Heart right ventricle (tissue), 16 donors: Measurements from ENCODE around the gene CUTA. TPM values are rescaled to one million over a fixed set of nuclear protein-coding genes. Genes with fewer than 3 reads are reported as not detected.

Experiments used
- ATAC-seq, 8 donors: fragments of 200-7000 bp; cut with Tn5 transposase; one replicate each; pipeline ENCODE4 v1.9.1; 2020; ENCODE audit warnings: mild to moderate bottlenecking in 8 of 8, moderate library complexity in 8 of 8, moderate number of reproducible peaks in 1 of 8
- DNase-seq, 2 donors: peaks; one replicate each; pipeline ENCODE4 v3.0.0-alpha.2; 2020
- H3K27ac ChIP-seq, 10 donors: fragments of 200-600 bp; sonication (generic) in 2 of 10; one replicate each; pipeline versions ENCODE4 v1.5.0 to v1.8.0; 2020 to 2022; ENCODE audit warnings: mild to moderate bottlenecking in 3 of 10
- H3K27me3 ChIP-seq, 7 donors: fragments of 200-600 bp; one replicate each; pipeline ENCODE4 v1.8.0; 2021 to 2022; ENCODE audit warnings: mild to moderate bottlenecking in 2 of 7
- H3K36me3 ChIP-seq, 9 donors: fragments of 200-600 bp; sonication (generic) in 1 of 9; one replicate each; pipeline versions ENCODE4 v1.5.0 to v1.8.0; 2020 to 2022; ENCODE audit warnings: mild to moderate bottlenecking in 2 of 9
- H3K4me1 ChIP-seq, 9 donors: fragments of 200-600 bp; sonication (generic) in 1 of 9; one replicate each; pipeline versions ENCODE4 v1.5.0 to v1.8.0; 2020 to 2022; ENCODE audit warnings: mild to moderate bottlenecking in 4 of 9
- H3K4me3 ChIP-seq, 10 donors: fragments of 200-600 bp; sonication (generic) in 2 of 10; one replicate each; pipeline versions ENCODE4 v1.5.0 to v1.8.0; 2020 to 2022; ENCODE audit warnings: mild to moderate bottlenecking in 7 of 10, moderate library complexity in 2 of 10
- H3K9me3 ChIP-seq, 11 donors: fragments of 200-600 bp in 10 of 11; sonication (generic) in 2 of 11; one replicate each; pipeline versions ENCODE4 v1.5.0 to v1.8.0; 2013 to 2022; ENCODE audit warnings: mild to moderate bottlenecking in 2 of 11, control low read depth in 1 of 11, moderate library complexity in 1 of 11
- CTCF ChIP-seq, 9 donors: fragments of 200-600 bp; sonication (generic) in 2 of 9; IDR thresholded peaks; one replicate each; pipeline versions ENCODE4 v1.5.0 to v1.8.0; 2021 to 2022; ENCODE audit warnings: antibody characterized with exemption in 9 of 9, mild to moderate bottlenecking in 5 of 9, moderate library complexity in 1 of 9
- WGBS, 2 donors: extraction: QIAGEN DNeasy Blood & Tissue Kit; methylation state at CpG; one replicate each; pipeline ENCODE4 v1.1.7; 2013; ENCODE audit warnings: inconsistent platforms in 1 of 2; 5-methylcytosine and 5-hydroxymethylcytosine counted together
- intact Hi-C, 10 donors: fragments of 100-400 bp; cut with DNase I; formaldehyde crosslinking; loops; one replicate each; pipeline versions ENCODE4 v1.11.1 to v1.14.2; 2022
- polyA plus RNA-seq, 2 donors: library from polyadenylated mRNA; stranded (reverse); fragments of 200-250 nt; gene quantifications; one replicate each; pipeline ENCODE4 v1.2.3, GENCODE V29; 2013
- total RNA-seq, 10 donors: library from RNA; stranded (reverse); fragmentation: NEBNext Ultra II Directional in 3 of 10; extraction: Animal tissue kit (Norgen Biotek cat#: 25700) in 3 of 10; gene quantifications; one replicate each; pipeline versions ENCODE4 v1.2.1 to v1.2.4, GENCODE V29; 2021 to 2023
- donor health status: Arrhythmogenic right ventricular cardiomyopathy.
- donor health status: ischemic (EF 13 %, LVEDD 7.1; RV severe dilation, severe dysfunction).
- donor health status: healthy with polysubstance abuse.
- donor health status: DM: no; HTN: yes; CAD: no.
- donor health status: DM: no; HTN: no; CAD: no.
- donor health status: ischemic (EF 25% LVEDD 6.9; RV normal size, moderate dysfunction).
- donor health status: ischemic (EF 25% LVEDD 5.7; RV mildly dilated, moderate dysfunction).
- donor health status: healthy.
- donor health status: DM: yes; HTN: yes; CAD: no.
- donor health status: Ischemic cardiomyopathy.
- donor health status: ischemic (EF 35%, LVEDD 5.7; RV mildly dilated, moderate dysfunction).
- donor health status: nonischemic (EF 11% LVEDD 7.7; RV severe dilation, severe dysfunction).
- donor health status: DM: yes; HTN: yes; CAD: no.
- donor health status: PGD.
- donor health status: ischemic (EF 29% LVEDD 5.4; RV normal size, mild dysfunction).
- donor health status: nonischemic (EF 23%, LVEDD 6.1; RV moderate dilation, normal function).

The CUTA gene
- total and polyA plus RNA-seq, 12 donors = 94.7 to 161 (median 114) TPM

GRCh38 chr6:33454009-33454946 is 36.4 kb upstream of the CUTA start, which contains the start of gene ZBTB9:
Gene ZBTB9, plus strand, starts transcription at chr6:33454576. Its CDS starts 525 bp downstream, at chr6:33455101.
- TF ChIP-seq CTCF (IDR thresholded peaks at IDR 0.05) = no peak
- intact Hi-C loops = loop anchor here in 8 of 10 donors (2.0 to 10.0 kb wide), 3 partner anchors 63 to 121 kb away; partner anchors contain the start of gene KIFC1 (in 1 of the 8)
- 0% methylated on average over 65 of the region's 65 CpGs for WGBS, 2 donors

GRCh38 chr6:33453393-33454008 is 35.6 kb upstream of the CUTA start:
- H3K9me3 ChIP-seq = no peaks in the 10 kb centered on the region
- no peaks in the 10 kb centered on the region for H3K27me3 ChIP-seq
- 6 to 9% methylated on average over 12 of the region's 12 CpGs for WGBS, 2 donors
- TF ChIP-seq CTCF (IDR thresholded peaks at IDR 0.05) = no peak
- peaks cover 4 to 43% (median 17%) of the 10 kb centered on the region in 9 donors for H3K4me1 ChIP-seq
- H3K36me3 ChIP-seq = peaks cover 0 to 34% (median 0%) of the 10 kb centered on the region in 9 donors
- peak in 1 of 8 donors; percentile 4 for ATAC-seq
- intact Hi-C loops = loop anchor here in 8 of 10 donors (2.0 to 10.0 kb wide), 3 partner anchors 63 to 121 kb away; partner anchors contain the start of gene KIFC1 (in 1 of the 8)
- DNase-seq = no peak
- H3K4me3 ChIP-seq = peak overlapping the region; percentile 61 to 97 (median 81)
- H3K27ac ChIP-seq = peak overlapping the region in 9 of 10 donors; percentile 72 to 90 (median 87)

More at GRCh38 chr6:33454009-33454946, 36.4 kb upstream of the CUTA start, which contains the start of gene ZBTB9:
- no peaks in the 10 kb centered on the region for H3K27me3 ChIP-seq
- H3K27ac ChIP-seq = peak within 1 kb of the TSS in 9 of 10 donors; percentile 72 to 90 (median 87)
- peaks cover 4 to 42% (median 17%) of the 10 kb centered on the region in 9 donors for H3K4me1 ChIP-seq
- H3K9me3 ChIP-seq = no peaks in the 10 kb centered on the region
- peaks cover 0 to 27% (median 0%) of the 10 kb centered on the region in 9 donors for H3K36me3 ChIP-seq
- DNase-seq (peak; percentile 95 to 96), ATAC-seq (peak; percentile 99 to 100 (median 99))
- H3K4me3 ChIP-seq = peak within 1 kb of the TSS; percentile 61 to 97 (median 81)

GRCh38 chr6:33452496-33452895 is 34.6 kb upstream of the CUTA start:
- WGBS, 2 donors = 89 to 90% methylated on average over 4 of the region's 4 CpGs
- H3K36me3 ChIP-seq = peaks cover 0 to 44% (median 0%) of the 10 kb centered on the region in 9 donors
- H3K4me1 ChIP-seq = peaks cover 4 to 43% (median 17%) of the 10 kb centered on the region in 9 donors
- no peak overlapping the region for H3K4me3 ChIP-seq
- H3K27me3 ChIP-seq = no peaks in the 10 kb centered on the region
- intact Hi-C loops = loop anchor here in 8 of 10 donors (10.0 kb wide), 2 partner anchors 112 to 122 kb away; no protein-coding TSS in a partner anchor
- no peaks in the 10 kb centered on the region for H3K9me3 ChIP-seq
- DNase-seq (no peak), ATAC-seq (no peak)
- H3K27ac ChIP-seq = peak overlapping the region in 3 of 10 donors; percentile 83 to 90 (median 87)
- no peak for TF ChIP-seq CTCF (IDR thresholded peaks at IDR 0.05)

DNA sequence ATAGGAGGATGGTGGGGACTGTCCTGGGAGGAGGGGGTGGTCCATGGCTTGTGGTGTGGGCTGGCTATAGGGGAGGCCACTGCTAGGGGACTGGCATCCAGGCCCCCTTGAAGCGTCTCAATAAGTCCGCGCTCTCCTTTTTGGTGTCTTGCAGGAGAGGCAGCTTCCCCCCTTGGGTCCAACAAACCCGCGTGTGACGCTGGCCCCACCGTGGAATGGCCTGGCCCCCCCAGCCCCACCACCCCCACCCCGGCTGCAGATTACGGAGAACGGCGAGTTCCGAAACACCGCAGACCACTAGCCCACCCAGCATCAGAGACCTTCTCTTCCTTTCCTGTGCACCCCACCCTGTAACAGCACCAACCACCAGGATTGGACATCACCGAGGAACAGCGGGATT is 33.7 kb upstream of the CUTA start:
- whole genome bisulfite sequencing, 2 donors = 90 to 92% methylated on average over 15 of the region's 15 CpGs
- Histone ChIP-seq H3K4me3 (no peak overlapping the region), H3K36me3 (peaks cover 0 to 45% (median 0%) of the 10 kb centered on the region in 9 donors), H3K9me3 (no peaks in the 10 kb centered on the region), H3K4me1 (peaks cover 4 to 43% (median 17%) of the 10 kb centered on the region in 9 donors), H3K27me3 (no peaks in the 10 kb centered on the region), H3K27ac (no peak overlapping the region)
- no peak for TF ChIP-seq CTCF (IDR thresholded peaks at IDR 0.05)
- intact Hi-C loops = loop anchor here in 8 of 10 donors (10.0 kb wide), 2 partner anchors 113 to 123 kb away; no protein-coding TSS in a partner anchor
- ATAC-seq (no peak), DNase-seq (no peak)
